Measurements from ENCODE around the gene FREM1.

The FREM1 gene

DNA sequence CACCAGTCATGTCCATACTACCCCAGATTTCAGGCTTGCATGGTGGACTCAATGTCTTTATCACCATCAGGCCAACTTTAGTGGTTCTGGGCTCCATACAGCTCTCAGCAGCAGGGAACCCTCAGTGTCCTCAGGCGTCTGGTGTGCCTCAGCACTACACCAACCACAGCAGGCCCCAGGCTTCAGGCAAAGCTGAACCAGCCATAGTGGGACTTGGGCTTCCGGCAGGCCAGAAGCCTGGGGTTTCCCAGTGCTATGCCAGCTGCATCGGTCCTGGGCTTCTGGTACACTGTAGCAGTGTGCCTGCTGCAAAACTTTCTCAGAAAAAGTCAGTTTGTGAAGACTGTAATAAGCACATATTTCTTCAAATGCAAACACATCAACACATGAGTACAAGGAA lies 205.9 kb downstream of the FREM1 start:
- no peak for DNase-seq (ENCODE audit: low read depth)

DNA sequence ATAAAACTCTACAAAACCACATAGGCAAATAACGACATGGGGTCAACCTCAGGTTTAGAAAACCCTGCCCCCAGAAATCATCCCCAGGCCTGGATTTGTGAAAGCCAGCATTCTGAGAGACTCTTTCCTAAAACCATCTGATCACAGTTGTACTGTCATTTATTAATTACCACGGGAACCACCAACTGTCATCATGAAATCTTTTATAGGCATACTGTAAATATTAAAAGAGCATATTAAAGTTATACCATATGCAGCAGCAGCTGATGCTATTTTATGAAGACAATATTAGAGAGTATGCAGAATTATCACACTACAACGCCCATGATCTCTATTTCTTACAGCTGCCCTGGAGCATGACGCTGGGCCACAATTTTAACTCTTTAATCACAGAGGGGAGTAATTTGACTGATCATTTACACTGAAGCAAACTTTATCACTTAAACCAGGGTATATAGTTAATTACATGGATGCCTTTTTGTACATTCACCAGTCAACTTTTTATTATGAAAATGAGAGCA lies 208.0 kb downstream of the FREM1 start:
- no peak for DNase-seq (ENCODE audit: low read depth)

DNA sequence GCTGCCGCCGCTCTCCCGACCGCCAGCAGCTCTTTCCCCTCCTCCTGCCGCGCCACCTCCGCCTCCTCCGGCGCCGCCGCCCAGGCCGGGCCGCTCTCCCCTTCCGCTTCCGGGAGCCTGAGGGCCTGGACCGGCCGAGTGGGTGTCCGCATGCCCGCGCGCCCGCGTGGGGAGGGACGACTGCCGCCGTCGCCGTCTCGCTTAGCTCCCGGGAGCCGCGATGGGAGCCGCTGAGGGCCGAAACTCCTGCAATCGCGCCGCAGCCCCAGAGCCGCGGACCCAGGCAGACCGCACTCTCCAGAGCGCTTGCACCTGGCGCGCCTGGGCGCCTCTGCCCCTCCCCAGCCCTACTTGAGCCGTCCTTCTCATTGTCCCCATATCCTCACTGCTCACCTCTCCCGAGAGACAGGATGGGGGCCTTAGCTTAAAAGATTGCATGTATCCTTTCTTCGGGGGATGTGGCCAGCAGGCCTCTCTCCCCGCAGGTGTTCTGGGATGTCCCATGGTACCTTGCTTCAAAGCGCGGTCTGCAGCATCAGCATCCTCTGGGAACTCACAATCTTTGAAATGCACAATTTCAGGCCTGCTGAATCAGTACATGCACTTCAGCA lies 216.9 kb downstream of the FREM1 start, which contains the start of gene ZDHHC21:
TSS of gene ZDHHC21 (minus strand) at position 182 of the 611 bp plus-strand sequence. CDS start 19,092 bp downstream, outside the sequence.
- DNase-seq (ENCODE audit: low read depth): peak; percentile 6

DNA sequence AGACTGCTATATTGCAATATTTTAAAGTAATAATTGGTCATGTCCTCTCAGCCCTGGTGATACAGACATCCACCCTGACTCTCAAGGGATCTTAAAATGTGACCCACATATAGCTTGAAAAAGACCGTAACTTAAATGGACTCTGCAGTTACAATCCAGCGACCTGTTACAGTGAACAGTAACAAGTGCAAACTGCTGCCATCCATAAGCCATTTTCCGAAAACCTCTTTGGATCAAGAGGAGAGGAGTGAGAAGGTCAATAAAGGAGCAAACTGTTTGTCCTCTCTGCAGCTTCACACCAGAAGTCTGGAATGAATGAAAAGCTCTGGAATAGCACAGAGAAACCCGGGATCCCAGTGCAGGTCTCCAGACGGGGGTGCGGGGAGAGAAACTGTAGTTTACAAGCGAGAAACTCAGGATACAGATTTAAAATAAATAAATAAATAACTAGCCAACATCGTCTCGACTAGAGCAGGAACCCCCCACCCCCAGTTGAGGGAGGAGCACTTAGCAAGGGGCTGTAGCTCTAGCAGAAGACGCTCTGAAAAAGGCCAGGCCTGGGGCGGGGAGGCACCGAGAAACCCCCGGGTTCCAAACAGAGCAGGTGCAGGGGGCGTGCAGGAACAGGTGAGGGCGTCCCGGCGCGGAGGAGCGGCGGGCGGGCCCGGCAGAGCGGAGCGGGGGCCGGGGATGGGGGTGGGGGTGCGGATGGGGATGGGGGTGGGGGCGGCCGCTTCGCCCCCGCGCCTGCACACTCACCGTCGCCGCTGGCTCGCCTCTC lies 217.6 kb downstream of the FREM1 start:
- peak; percentile 8 for DNase-seq (ENCODE audit: low read depth)

DNA sequence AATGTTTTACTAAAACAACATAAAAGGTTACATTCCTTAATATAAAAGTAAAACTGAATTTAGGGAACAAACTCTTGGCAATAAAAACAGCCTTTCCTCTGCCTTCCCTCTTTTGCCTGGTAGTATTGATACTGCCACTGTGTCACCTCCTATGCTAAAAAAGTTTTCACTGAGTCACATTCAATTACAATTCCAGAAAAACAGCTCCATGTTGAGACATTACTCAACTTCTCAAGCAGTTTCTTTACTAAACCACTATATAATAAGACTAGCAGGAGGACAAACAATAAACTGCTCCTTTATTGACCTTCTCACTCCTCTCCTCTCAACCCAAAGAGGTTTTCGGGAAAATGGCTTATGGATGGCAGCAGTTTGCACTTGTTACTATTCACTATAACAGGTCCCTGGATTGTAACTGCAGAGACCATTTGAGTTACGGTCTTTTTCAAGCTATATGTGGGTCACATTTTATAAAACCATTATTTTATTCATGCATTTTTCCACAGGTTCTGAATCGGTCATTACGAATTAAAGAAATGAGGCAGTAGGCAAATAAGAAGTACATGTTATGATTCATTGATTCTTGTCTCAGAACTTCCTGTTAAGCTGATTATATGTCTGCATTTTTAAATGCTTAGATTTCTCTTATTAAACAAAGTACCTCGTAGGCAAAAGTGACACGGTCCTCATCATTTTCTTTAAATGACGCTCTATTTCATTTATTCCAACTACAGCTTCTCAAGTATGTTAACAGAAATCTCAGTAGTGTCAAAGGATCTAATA lies 219.1 kb downstream of the FREM1 start:
- DNase-seq (ENCODE audit: low read depth): no peak

DNA sequence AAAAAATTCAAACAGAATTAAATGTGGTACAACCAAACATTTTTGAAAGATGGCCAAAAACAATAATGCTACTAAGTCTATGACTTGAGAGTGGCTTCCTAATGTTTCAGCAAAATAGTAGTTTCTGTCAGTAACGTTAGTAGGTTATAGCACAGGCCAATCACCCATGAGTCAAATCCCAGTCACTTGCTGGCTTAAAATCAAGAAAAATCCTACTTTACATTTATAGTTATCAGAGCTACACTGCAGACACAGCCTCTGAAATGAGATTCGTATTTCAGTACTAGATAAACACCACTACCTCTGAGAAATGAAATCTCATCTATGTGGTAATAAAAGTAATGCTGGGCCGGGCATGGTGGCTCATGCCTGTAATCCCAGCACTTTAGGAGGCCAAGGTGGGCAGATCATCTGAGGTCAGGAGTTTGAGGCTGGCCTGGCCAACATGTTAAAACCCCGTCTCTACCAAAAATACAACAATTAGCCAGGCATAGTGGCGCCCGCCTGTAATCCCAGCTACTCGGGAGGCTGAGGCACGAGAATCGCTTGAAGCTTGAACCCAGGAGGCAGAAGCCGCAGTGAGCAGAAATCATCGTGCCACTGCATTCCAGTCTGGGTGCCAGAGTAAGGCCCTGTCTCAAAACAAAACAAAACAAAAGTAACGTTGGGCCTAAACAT lies 223.0 kb downstream of the FREM1 start:
- DNase-seq (ENCODE audit: low read depth): no peak

DNA sequence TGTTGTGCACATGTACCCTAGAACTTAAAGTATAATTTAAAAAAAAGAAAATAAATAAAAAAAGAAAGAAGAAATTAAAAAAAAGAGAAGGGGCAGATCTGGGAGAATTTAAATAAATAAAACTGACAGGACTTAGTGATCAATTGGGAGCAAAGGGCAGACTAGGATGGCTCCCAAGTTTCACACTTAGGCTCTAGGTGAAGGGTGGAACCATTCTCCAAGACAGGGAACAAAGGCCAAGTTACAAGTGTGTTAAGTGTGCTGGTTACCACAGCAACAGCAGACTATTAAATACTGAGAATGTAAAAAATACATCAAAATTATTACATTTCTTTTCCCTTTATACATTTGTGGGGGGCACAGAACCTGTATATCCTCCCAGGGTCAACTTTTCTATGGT lies 224.1 kb downstream of the FREM1 start:
- DNase-seq (ENCODE audit: low read depth): no peak
